GM08714 (cell line): ENCODE data around the gene MYRF.

ENCODE experiments used
- H3K4me3 ChIP-seq: fragments of 200-500 bp; sonication (Bioruptor generic); 2 replicates; pipeline ENCODE4 v1.5.1; 2014; ENCODE audit warnings: mild to moderate bottlenecking, low read length, inconsistent platforms
- ZNF274 ChIP-seq: IDR thresholded peaks from 2 replicates; pipeline ENCODE4 v1.6.1; 2012; ENCODE audit warnings: mild to moderate bottlenecking, low read depth, low read length

Gene MYRF

DNA sequence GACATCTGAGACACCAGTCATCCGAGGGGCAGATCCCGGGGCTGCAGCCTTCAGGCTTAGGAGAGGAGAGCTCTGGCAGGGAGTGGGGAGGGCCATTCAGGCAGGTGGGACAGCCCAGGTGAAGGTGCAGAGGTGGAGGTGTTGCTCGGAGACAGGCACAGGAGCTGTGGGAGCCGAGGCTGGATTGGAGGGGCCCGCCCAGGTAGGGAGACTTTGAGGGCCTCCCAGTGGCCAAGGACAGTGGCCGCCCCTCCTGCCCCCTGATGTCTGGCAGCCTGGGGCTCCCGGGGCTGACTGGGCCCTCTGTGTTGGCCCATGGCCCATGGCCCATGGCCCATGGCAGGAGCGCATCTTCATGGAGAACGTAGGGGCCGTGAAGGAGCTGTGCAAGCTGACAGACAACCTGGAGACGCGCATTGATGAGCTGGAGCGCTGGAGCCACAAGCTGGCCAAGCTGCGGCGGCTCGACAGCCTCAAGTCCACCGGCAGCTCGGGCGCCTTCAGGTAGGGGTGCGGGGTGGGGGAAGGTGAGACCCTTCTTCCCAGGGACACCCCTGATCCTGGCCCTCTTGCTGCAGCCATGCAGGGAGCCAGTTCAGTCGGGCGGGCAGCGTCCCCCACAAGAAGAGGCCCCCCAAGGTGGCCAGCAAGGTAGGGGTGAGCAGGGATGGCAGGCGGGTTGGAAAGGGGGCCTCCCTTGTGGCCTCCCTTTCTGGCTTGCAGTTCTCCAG is 26.6 kb downstream of the MYRF start:
- no peak overlapping the region for H3K4me3 ChIP-seq
- no peak for TF ChIP-seq ZNF274

DNA sequence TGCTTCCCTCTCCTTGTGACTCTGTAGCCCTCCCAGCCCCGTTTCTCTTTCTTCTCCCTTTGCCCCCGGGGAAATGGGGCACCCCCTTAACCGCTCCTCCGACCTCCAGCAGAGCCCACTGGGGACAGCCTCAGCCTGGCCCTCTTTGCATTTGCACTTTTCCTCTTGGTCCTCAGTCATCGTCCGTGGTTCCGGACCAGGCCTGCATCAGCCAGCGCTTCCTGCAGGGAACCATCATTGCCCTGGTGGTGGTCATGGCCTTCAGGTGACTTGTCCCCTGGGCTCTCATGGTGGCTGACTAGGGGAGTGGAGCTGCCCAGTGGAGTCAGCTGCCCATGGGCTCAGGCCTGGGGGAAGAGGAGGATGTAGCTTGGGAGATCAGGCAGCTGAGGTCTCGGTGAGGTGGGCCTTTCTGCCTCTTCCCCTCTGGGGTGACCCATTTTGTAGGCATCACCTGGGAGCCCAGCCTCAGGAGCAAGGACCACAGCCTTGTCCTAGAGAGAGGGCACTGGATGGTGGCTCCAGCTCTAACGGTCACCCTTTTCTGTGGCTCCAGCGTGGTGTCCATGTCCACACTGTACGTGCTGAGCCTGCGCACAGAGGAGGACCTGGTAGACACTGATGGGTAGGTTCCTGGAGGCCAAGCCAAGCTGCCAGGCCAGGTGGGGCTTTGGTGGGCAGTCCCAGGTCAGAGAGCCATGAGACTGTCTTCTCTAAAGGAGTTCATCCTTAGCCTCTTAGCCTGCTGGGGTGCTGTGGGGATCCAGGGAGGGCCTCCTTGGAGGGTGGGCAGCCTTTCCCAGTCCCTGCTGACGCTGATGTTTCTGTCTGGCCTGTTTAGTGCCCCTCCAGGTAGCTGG is 27.5 kb downstream of the MYRF start:
- H3K4me3 ChIP-seq, result no peak overlapping the region
- no peak for TF ChIP-seq ZNF274

DNA sequence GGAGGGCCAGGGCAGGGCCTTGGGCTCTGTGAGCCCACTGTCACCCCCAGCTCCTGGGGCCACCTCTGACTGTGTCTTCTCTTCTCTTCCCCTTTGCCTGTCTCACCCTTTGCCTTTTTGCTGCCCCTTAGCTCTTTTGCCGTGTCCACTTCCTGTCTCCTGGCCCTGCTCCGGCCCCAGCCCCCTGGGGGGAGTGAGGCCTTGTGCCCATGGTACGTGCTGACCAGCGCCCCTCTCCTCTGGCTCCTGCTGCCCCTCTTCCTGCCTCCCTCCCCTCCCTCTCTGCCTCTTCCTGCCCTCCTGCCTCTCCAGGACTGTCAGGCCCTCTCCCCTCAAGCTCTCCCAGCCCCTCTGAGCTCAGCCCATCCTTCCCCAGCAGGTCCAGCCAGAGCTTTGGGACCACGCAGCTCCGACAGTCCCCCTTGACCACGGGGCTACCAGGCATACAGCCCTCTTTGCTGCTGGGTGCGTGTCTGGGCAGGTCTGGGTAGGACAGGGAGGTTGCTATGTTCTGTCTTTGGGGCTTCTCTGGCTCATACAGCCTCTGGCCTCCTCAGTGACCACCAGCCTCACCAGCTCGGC is 28.2 kb downstream of the MYRF start:
- no peak for TF ChIP-seq ZNF274
- H3K4me3 ChIP-seq, result no peak overlapping the region

DNA sequence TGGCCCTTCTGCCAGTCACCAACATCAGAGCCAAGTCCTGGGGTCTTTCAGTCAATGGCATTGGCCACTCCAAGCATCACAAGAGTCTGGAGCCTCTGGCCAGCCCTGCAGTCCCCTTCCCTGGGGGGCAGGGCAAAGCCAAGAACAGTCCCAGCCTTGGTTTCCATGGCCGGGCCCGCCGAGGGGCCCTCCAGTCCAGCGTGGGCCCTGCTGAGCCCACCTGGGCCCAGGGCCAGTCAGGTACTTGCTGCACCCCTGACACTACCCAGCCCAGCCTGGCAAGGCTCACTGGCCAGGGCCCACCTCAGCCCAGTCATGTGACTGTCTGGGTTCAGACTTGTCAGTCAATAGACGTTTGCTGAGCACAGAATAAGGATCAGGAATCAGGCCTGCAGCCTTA is 29.1 kb downstream of the MYRF start:
- no peak for TF ChIP-seq ZNF274

DNA sequence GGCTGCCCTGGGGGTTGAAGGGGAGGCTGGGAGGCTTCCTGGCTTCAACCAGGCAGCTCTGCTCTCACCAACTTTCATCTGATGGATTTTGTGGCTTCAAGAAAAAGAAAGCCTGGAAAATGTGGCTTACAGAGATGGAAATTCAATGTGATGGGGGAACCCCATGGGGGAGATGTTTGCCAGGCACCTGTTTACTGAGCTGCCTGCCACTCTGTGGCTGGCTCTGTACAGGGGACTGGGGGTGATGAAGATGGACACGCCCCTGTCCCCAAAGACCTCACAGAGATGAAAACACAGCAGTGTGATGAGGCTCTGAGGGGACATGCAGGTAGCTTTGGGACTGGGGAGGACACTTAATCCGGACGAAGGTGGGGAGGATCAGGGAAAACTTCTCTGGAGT is 29.9 kb downstream of the MYRF start:
- no peak for TF ChIP-seq ZNF274

More for the DNA sequence above, 29.1 kb downstream of the MYRF start:
- H3K4me3 ChIP-seq, result no peak overlapping the region

DNA sequence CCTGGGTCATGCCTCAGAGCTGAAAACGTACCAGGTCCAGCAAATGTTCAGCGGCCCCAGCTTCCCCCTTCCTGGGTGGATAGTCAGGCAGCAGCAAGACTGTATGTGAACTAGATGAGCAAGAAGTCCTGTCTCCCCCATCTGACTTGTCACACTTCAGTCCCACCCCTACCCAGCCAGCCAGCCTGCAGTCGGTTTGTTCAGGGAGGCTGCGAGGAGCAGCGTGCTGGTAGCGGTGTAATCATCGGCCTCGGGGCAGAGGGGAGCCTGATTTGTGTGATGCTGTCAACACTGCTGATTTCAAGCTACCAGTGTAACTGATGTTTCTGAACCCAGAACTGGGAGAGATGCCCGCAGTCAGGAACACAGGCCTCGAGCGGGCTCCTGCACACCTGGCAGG is 30.4 kb downstream of the MYRF start:
- no peak overlapping the region for H3K4me3 ChIP-seq
- no peak for TF ChIP-seq ZNF274

More for the DNA sequence above, 29.9 kb downstream of the MYRF start:
- H3K4me3 ChIP-seq, result no peak overlapping the region

DNA sequence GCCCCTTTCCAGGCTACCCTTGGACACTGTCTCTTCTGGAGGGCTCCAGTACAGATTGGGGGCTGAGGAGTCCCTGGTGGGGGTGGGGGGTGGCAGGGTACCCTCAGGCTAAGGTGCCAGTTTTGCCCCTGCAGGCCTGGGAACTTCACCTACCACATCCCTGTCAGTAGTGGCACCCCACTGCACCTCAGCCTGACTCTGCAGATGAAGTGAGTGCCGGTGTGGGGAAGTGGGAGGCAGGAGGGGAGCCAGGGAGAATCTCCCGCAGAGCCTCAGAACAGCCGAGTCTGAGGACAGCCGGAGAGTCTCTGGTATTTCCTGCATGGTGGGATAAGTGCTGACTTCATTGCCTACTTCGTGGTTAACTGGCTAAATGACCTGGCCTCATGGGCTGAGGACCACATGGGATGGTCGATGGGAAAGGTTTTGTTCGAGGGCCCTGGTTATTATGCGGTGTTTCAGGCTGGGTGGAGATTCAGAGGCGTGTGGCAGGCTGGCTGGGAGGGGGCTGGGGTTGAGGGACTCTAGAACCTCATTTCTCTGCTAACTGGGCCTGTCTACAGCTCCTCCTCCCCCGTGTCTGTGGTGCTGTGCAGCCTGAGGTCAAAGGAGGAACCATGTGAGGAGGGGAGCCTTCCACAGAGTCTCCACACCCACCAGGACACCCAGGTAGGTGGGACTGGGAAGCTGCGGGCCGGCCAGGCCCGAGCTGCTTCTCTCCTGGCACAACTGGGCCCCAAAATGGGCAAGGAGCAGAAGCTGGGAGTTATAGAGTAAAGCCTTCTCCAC is 31.5 kb downstream of the MYRF start:
- no peak for TF ChIP-seq ZNF274
- H3K4me3 ChIP-seq, result no peak overlapping the region

DNA sequence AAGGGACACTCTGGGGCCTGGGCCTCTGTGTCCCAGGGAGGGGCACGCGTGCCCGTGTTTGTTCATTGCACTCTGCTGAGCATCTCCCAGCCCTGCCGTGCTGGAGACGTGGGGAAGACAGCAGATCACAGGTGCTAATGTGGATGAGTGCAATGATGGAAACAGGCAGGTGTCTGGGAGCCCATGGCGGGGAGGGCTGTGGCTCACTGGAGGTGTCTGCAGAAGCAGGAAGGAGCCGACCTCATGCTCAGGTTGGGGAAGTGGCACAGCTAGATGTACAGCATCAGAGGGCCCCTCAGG is 32.0 kb downstream of the MYRF start:
- TF ChIP-seq ZNF274, result no peak
- H3K4me3 ChIP-seq, result no peak overlapping the region

DNA sequence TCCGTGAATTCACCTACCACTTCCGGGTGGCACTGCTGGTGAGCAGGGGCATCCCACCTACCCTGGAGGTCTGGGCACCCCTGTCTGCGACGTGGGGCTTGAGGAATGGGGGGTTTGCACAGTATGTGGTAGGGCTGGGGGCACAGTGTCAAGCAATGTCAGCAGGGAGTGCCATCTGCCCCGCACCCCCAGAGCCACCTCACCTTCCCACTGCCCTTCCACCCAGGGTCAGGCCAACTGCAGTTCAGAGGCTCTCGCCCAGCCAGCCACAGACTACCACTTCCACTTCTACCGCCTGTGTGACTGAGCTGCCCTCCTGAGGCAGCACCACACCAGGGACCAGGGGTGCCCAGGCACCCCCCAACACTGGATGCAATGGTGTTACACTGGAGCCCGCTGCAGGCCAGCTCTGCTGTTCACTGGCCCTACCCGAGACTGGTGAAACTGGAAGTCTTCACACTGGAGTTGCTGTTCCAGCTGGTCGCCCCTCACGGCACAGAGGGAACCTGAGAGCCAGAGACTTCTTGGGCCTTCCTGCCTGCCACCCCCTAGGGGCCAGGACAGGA is 33.5 kb downstream of the MYRF start:
- H3K4me3 ChIP-seq, result no peak overlapping the region
- no peak for TF ChIP-seq ZNF274

DNA sequence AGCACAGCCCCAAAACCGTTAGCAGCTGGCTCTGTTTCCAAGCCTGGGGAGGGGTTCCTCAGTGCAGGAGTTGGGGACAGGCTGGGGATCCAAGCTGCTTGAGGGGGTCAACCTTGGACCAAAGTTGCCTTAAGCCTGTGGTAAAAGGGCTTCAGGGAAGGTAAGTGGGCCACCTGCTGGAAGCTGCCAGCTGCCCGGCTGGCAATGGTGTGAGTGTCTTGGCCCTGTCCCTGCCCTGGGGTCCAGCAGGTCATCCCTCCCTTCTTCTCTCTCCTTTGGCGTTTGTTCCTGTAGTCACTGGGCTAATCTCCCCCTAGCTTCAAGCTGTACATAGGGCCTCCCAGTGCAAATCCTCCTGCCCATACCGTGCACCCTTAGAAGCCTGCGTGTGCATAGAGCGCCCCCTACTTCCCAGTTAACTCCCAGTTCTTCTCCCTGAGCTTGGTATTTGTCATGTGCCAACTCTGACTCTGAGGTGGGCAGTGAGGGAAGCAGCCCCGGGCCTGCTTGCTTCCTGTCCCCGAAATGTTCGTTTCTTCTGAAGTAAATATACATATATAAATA is 35.6 kb downstream of the MYRF start:
- H3K4me3 ChIP-seq, result no peak overlapping the region
- TF ChIP-seq ZNF274, result no peak

DNA sequence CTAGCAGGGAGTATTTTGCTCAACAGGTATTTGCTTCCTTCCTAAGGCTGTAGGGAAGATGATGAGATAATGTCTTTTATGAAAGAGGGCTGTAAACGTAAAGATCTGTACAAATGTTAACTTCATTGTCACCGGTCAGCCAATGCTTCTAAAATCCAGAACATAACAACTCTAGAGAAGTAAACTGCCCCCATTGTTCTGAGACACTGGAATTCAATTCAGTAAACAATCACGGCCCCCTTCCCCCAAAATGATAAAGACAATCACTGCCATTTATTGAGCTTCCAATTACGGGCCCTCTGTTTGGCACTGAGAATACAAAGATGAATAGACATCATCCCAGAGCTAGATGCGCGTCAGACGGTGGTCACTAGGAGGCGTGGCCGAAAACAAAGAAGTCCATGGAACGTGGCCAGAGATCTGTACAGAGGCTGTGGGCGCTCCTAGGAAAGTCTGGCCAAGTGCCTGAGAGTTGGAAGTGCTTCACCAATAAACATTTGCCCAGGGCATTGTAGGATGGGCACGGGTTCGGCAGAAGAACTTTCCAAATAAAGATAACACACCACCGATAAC is 39.4 kb downstream of the MYRF start:
- no peak for TF ChIP-seq ZNF274
- peak overlapping the region; percentile 97 for H3K4me3 ChIP-seq

DNA sequence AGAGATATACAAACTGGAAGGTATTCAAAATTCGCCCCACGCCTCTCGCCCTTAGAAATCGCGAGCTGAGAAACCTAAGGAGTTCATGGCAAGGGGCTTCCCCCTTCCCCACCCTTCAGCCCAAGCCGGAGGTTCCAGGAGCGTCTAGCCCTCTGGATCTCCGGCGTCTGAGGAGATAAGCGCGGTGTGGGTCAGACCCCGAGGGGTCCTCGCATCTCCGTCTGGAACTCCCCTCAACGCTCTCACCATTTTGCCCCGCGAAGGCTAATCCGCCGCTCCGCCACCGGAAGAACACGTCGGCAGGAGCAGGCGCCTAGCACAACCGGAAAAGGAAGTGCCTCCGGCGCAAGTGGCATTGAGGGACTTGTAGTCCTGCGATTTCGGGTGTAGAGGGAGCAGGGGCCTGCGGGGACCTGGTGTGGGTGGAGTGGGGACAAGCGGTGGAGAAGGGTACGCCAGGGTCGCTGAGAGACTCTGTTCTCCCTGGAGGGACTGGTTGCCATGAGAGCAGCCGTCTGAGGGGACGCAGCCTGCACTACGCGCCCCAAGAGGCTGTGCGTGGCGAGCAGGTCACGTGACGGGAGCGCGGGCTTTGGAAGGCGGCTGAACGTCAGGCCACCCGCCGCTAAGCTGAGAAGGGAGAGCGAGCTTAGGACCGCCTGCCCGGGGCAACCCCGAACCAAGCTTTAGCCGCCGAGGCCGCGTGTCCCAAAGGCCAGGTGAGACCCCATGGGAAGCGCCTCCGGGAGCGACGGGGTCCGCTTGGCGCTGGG is 40.1 kb downstream of the MYRF start, which contains the start of the genes FEN1 and TMEM258:
FEN1 (plus strand) TSS at position 602 of the 773 bp plus-strand sequence. CDS start 2,451 bp downstream, outside the sequence.
TMEM258 (minus strand) TSS at position 290 of the 773 bp plus-strand sequence; CDS start at position 249, 41 bp downstream.
- TF ChIP-seq ZNF274, result no peak
- peak within 1 kb of the TSS; percentile 97 for H3K4me3 ChIP-seq
